ENCODE data around the gene PTGES. TPM values are rescaled to one million over a fixed set of nuclear protein-coding genes. Genes with fewer than 3 reads are reported as not detected.
"Not testable (repeated sequence)": the region's sequence is repeated elsewhere in the genome, so short reads cannot be mapped to it uniquely, and the experiment has no call there.

Gene PTGES
- total RNA-seq, 1 donor = under 0.01 TPM

DNA sequence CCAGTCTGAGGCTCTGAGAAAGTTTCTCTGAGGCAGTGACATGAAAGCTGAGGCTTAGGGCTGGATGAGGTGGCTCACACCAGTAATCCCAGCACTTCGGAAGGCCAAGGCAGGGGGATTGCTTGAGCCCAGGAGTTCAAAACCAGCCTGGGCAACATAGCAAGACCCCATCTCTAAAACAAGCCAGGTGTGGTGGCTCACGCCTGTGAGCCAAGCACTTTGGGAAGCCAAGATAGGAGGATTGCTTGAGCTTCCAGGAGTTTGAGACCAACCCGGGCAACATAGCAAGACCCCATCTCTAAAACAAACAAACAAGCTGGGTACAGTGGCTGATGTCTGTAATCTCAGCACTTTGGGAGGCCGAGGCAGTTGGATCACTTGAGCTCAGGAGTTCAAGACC lies 3.8 kb downstream of the PTGES start:
- DNase-seq (ENCODE audit: low read depth in 2 of 3, low spot score in 2 of 3) = not testable (repeated sequence)

GRCh38 chr9:129748249-129748648 lies 4.6 kb downstream of the PTGES start:
- DNase-seq (ENCODE audit: low read depth in 2 of 3, low spot score in 2 of 3) = no peak

GRCh38 chr9:129746092-129746777 lies 6.6 kb downstream of the PTGES start:
- DNase-seq (ENCODE audit: low read depth in 2 of 3, low spot score in 2 of 3) = no peak

GRCh38 chr9:129745200-129745599 lies 7.6 kb downstream of the PTGES start:
- DNase-seq (ENCODE audit: low read depth in 2 of 3, low spot score in 2 of 3) = no peak

DNA sequence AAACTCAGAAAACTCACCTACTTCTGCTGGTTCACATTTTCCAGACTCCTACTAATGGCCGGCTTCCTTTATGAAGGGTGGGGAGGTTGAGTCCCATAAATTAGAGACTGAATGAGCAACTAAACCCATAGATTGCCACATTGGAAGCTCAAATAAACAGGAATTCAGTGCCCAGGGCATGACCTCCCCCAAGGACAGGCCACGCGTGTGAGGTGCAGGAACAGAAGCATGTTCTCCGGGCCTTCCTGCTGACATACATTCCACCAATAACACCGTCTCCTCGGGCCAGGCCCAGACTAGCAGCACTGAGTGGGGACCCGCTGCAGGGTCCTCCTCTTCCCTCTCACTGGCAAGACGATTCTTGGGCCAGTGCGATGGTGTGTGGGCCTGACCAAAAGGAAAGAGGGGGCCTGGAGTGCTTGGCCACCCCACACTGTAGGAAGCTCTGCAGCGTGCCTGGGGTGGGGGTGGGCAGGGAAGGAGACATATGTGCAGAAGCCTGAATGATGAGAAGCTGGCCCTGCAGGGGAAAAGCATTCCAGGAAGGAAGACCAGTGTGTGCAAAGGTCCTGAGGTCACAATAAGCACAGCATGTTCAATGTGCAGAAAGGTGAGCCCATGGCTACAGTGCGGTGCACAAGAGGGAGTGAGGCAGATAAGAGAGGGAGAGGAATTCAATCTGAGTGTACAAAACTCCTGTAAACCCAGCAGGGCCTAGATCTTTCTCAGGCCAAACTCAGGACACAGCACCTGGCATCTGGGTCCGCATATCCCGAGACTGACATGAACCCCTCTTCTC lies 12.0 kb downstream of the PTGES start:
- no peak for DNase-seq (ENCODE audit: low read depth in 2 of 3, low spot score in 2 of 3)

DNA sequence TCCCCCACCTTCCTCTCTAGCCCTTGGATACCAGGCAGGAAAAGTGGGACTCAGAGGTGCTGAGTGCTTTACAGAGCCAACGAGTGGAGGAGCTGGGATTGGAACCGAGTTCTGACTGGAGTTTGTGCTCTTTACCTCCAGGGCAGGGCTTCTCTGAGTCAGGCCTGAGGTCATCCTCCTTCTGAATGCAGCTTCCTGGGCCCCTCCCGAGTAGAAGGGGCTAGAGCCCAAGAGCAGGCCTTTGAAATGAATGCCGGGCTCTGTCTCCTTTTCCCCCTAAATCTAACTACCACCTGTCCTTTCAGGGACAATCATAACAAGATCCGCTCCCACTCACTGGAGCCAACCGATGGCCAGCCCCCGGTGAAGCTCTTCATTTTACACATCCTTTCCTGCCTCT lies 12.7 kb downstream of the PTGES start:
- no peak for DNase-seq (ENCODE audit: low read depth in 2 of 3, low spot score in 2 of 3)

DNA sequence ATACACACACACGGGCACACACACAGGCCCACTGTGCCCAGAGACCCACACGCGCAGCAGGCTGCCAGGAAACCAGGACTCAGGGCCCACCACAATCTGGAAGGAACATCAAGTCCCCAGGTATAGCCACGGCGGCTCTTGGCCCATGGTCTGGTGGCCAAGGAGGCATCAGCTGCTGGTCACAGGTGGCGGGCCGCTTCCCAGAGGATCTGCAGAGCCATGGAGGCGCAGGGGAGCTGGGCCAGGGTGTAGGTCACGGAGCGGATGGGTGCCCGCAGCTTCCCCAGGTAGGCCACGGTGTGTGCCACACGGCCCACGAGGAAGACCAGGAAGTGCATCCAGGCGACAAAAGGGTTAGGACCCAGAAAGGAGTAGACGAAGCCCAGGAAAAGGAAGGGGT lies 13.4 kb downstream of the PTGES start:
- DNase-seq (ENCODE audit: low read depth in 2 of 3, low spot score in 2 of 3) = no peak

GRCh38 chr9:129737479-129738274 lies 15.2 kb downstream of the PTGES start:
- DNase-seq (ENCODE audit: low read depth in 2 of 3, low spot score in 2 of 3) = peak; percentile 80 to 90 (median 84)

DNA sequence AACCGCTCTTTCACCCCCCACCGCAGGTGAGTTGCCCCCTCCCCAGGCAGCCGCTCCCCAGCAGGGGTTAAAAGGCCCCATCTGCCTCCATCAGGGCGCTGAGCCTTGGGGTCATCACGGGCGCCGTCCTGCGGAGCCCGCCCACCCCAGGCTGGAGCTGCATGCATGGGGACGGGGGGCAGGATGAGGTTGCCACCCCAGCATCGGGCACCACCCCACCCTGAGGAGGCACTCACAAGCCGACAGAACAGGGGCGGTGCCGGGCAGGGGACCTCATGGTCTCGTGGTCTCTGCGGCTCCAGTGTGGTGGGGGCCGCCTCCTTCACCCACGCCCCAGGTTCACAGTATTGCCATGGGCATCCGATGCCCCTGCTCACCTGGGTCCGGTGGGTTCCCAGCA lies 16.5 kb downstream of the PTGES start:
- DNase-seq (ENCODE audit: low read depth in 2 of 3, low spot score in 2 of 3) = no peak

DNA sequence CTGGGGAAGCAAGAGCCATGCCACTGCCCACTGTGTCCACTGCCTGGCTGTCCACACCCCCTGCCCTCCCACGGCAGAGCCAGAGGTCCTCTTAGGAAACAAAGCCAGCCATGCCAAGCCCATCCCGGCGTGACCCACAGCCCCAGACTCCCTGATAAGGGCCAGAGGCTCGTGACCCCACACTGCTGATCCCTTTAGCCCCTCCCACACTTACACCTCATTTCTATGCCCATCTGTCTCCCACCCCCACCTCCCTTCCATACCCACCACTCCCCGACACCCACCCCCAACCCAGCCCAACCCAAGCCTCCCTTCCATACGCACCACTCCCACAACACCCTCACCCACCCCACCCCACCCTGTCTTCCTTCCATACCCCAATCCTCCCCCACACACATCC lies 17.3 kb downstream of the PTGES start:
- DNase-seq (ENCODE audit: low read depth in 2 of 3, low spot score in 2 of 3) = no peak

- no peak for DNase-seq (ENCODE audit: low read depth in 2 of 3, low spot score in 2 of 3)
Measured at GRCh38 chr9:129733632-129733953, 19.2 kb downstream of the PTGES start.

- DNase-seq (ENCODE audit: low read depth in 2 of 3, low spot score in 2 of 3) = no peak
Measured at GRCh38 chr9:129732946-129733631, 19.8 kb downstream of the PTGES start.

DNA sequence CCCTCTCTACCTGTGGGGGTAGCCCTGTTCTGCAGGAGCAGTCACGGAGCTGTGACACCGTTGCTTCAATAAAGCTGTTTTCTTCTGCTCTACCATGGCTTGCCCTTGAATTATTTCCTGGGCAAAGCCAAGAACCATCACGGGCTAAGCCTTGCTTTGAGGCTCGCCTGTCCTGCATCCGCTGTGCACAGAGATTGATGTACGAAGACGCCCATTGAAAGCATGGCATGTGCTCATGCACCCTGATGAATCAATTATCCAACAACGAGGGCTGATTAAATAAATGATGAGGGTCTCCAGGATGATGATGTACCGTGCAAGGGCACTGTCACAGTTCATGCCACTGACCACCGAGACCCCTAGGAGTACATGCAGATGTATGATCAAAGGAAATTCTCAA lies 20.7 kb downstream of the PTGES start:
- DNase-seq (ENCODE audit: low read depth in 2 of 3, low spot score in 2 of 3) = no peak

GRCh38 chr9:129731477-129732085 lies 21.3 kb downstream of the PTGES start:
- DNase-seq (ENCODE audit: low read depth in 2 of 3, low spot score in 2 of 3) = peak in 1 of 3 donors; percentile 26

GRCh38 chr9:129728744-129729143 lies 24.1 kb downstream of the PTGES start:
- no peak for DNase-seq (ENCODE audit: low read depth in 2 of 3, low spot score in 2 of 3)

DNA sequence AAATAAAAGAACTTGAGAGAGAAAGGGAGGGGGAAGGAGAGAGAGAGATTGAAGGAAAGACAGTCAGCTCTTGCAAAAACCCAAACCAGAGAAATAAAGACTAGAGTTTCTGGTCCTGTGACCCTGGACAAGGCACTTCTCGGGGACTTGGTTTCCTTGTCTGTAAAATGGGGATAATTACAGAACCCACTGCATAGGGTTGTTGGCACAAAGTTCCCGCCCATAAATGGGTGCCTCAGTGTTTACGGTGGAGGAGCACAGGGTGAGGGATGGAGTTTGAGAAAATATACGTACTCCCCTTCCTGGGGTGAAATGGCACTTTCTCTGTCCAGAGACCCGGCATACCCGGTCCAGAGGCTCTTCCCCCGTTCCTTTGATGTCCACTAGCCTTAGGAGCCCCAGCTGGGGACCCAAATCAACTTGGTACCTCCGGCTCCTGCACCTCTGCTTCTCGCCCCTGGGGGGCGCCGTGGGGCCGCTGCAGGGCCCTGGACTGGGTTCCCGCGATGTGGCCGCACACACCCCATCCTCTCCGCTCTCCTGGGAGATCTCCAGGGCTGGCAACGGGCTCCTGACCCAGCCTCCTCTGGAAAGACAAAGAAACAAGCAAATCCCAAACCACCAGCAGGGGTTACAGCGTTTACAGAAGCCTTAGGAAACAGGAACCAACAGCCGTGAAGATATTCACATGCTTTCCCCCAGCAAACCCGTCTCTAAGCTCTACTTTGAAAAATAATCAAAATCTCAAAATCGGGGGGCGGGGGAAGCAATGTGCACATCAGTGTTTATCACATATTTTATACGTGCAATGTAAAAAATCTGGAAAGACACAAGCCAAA lies 26.3 kb downstream of the PTGES start:
- peak; percentile 39 to 70 (median 47) for DNase-seq (ENCODE audit: low read depth in 2 of 3, low spot score in 2 of 3)

DNA sequence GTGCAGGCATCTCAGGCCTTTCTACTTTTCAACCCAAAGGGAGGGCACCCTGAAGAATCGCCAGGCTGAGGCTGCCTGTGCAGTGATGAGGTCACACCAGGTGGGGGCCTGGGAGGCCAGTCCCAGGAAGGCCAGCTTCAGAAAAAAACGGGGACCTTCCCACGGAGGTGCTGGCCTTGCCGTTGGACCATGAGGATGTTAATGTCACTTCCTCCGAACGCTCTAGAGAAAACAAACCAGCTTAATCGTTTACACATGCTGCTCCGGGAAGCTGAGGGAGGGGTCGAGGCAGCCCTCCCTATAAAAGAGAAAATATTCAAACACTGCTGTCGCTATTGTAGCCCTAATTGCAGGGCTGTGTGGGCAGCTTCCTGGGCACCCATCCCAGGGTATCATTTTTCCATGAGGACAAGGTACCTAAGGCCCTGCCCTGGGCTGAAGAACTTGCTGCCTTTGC lies 27.0 kb downstream of the PTGES start:
- no peak for DNase-seq (ENCODE audit: low read depth in 2 of 3, low spot score in 2 of 3)

DNA sequence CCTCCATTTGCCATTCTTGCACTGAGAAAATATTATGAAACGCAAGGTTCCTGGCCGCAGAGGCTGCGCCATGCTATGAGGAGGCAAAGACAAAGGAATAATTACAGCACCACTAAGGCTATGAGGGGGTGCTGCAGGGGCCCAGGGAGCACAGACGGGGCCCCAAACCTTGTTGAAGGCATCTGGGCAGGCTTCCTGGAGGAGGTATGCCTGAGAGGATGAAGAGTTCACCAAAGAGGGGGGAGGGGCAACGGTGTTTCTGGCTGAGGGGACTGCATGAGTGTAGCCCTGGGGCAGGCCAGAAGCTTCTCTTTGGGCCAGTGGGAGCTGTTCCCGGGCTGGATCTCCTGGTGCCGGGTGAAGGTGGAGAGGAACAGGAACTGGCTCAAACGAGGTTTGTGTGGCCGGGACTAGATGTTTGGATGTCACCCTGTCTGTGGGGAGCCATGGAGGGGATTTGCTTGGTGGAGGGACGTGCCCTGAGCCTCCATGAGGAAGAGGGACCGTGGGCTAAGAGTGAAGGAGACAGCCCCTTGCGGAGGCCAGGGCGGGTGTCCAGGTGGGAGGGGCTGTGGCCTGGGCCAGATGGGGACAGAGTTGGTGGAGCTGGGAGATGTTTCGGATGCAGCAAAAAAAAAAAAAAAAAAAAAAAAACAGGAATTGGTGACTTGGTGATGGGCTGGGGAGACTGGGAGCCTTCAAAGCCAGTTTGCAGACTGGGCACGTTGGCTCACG lies 28.2 kb downstream of the PTGES start:
- no peak for DNase-seq (ENCODE audit: low read depth in 2 of 3, low spot score in 2 of 3)

GRCh38 chr9:129722913-129723312 lies 29.9 kb downstream of the PTGES start:
- no peak for DNase-seq (ENCODE audit: low read depth in 2 of 3, low spot score in 2 of 3)
